DMS153 treated with DMSO at 0.1 percent for 48 hours (cell line): ENCODE measurements around the gene TTI1.
A peak's percentile ranks its signal among the peaks of the same experiment; 100 is the strongest.
"Not testable (repeated sequence)": the region's sequence is repeated elsewhere in the genome, so short reads cannot be mapped to it uniquely, and the experiment has no call there.

Source experiments
- DNase-seq: peaks from one replicate; lab custom pipeline; 2025; ENCODE audit not compliant: unreplicated experiment; lab: John Stamatoyannopoulos, UW

The TTI1 gene

DNA sequence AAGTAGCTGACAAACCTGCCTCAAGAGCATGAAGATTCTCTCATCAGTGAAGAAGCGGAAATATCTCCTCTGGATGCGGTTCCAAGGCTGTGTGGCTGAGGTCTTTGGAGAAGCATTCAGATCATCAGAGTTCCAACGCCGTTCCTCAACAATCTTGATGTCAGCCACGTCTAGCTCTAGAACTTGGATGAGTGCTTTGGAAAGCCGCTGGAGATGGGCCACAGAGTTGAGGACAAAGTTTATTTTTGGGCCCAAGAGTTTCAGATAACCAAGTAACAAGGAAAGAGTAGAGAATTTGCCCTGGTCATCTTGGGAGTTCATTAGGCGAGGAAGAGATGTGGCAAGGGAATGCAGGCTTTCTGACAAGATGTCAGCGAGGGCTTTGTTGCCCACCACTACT lies 20.9 kb downstream of the TTI1 start:
- no peak for DNase-seq

- DNase-seq: no peak
Observed at GRCh38 chr20:38011696-38012095, 21.6 kb downstream of the TTI1 start.

DNA sequence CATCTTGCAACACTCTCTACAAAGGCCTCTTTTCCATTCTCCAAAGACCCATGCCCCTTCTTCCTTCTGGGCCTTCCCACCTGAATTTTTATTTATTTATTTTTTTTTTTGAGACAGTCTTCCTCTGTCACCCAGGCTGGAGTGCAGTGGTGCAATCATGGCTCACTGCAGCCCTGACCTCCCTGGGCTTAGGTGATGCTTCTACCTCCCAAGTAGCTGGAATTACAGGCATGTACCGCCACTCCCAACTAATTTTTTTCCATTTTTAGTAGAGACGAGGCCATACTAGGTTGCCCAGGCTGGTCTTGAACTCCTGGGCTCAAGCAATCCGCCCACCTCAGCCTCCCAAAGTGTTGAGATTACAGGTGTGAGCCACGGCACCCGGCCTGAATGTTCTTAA lies 23.8 kb downstream of the TTI1 start:
- not testable (repeated sequence) for DNase-seq

GRCh38 chr20:38008233-38008944 lies 24.9 kb downstream of the TTI1 start:
- no peak for DNase-seq

DNA sequence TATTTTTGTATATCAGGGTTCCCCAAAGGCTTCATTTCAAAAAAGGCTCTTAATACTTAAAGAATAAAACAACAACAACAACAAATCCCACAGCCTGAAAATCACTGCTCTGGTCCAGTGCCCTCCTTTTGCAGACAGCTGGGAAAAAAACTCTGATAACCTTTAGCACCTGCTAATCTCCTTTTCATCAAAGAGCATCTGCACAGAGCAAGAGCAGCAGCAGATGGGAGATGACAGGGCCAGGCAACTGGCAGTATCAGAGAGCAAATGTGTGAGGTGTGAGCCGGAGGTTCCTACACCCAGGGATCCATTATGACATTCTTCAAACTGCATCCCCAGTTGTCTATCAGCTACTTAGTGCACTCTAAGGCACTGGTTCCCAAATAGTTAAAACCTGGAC lies 25.7 kb downstream of the TTI1 start:
- DNase-seq: no peak

DNA sequence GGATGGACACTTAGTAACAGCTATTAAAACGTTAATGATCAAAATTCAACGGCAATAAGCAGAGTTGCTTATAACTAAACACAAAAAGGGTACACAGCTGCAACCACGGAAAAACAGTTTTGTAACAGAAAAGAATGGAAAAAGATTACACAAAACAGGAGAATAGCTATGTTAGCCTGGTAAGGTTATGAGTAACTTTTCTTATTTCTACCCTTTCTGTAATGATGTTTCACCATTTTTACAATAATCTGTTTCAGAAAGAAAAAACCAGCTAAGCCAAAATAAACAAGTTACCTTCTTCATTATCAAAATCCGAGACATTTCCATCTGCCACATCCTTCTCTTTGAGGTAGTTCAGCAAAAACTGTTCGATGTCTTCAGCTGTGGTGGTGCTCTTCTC lies 27.4 kb downstream of the TTI1 start:
- no peak for DNase-seq

DNA sequence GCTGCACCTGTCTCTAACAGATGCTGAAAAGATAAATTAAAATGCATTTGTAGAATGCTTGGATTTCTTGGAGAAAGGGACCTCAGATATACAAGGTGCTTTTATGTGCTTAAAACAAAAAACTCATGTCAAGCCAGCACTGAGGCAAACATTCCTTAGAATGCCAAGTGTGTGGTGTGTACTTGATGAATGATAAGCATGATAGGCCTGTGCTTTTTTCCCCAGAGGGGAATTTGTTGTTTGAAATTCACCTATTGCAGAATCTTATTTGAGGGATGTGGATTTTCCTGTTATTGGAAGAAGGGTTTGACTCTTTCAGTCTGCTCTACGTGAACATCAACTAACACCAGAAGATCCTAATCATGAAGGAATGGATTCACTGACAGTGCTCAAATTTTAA lies 28.8 kb downstream of the TTI1 start:
- no peak for DNase-seq

GRCh38 chr20:38002422-38002821 lies 30.8 kb downstream of the TTI1 start:
- DNase-seq: no peak

DNA sequence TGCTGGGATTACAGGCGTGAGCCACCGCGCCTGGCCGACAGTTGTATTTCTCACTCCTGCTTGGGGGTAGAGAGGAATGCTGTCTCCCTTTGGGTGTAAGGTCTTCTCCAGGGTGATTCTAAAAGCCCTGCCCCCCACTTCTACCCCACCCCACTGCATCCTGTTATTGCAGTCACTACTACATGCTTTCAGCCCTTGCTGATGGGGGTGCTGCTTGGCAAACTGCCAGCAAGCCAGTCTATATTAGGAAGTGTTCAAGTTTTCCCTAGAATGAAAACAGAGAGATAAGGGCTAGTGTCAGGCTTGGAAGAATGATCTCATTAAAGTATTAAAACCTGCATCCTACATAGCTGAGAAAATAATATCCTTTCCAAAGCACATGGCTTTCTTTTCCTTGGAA lies 31.3 kb downstream of the TTI1 start:
- DNase-seq: no peak

DNA sequence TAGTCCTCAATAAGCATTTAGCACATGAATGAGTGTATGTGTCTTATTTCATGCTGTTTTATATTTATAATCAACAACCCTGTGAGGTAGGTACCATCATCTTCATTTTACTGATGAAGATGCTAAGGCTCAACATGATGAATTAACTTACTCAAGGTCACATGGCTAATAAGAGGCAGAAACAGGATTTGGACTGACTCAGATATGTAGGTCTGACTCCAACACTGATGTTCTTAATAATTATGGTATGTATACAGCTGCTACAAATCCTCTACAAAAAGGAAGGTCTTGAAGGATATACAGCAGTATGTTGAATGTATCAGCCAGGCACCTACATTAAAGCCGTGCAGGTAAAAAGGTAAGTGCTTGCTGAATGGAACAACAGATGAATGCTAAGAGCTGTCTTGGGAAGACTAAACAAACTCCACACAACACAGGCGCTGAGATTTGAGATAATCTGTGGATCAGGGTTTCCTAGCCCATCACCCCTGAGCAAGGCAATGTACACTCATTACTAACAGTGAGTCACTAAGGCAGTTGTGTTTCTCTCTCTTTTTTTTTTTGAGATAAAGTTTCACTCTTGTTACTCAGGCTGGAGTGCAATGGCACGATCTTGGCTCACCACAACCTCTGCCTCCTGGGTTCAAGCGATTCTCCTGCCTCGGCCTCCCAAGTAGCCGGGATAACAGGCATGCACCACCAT lies 31.9 kb downstream of the TTI1 start:
- no peak for DNase-seq

- no peak for DNase-seq
Observed at GRCh38 chr20:38000293-38000692, 33.0 kb downstream of the TTI1 start.

DNA sequence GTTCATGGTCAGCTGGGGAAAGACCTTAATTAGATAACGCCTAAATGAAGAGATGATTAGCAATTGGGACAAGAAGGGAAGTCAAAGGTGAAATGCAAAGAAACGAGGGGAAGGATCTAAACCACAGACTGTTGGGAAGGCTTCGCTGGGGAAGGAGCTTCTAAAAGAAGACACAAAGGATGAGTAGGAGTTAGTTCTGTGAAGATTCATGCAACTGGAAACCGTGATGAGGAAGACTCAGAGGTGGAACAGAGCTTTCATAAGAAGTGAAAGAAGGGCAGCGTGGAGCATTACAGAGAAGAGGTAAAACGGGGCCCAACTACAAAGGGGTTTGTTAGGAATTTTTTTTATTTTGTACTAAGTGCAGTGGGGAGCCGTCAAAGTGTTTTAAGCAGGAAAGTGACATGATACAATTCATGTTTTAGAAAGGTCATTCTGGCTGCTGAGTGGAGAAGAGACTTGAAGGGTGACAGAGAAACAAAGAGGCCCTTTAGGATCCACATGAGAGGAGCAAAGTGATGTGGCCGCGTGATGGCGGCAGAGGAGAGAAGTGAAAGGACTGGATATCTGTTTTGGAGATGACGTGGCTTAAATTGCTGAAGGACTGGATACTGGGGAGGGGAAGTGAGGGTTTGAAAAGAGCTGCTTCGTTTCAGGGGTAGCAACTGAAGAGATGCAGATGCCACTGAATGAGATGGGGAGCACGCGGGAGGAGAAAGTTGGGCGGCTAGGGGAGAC lies 33.6 kb downstream of the TTI1 start:
- DNase-seq: no peak

DNA sequence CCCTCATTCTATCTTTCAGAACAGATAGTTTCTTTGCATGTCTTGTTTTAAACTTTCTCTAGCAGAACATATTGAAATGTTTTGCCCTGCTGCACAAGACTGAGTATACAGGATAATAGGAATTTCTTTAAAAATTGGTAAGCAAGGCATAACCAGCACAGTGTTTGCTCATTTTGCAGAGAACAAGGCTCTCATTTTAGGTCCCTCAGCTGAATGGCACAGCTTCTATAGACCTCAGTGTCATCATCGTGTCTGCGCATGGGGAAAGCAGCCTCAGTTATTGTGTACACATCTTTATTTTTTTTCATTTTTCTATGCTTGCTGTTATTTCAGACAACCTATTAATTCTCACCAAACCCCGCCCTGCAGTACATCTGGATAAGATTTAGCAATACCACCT lies 35.7 kb downstream of the TTI1 start:
- no peak for DNase-seq

GRCh38 chr20:37995856-37996605 lies 37.2 kb downstream of the TTI1 start:
- DNase-seq: no peak

- no peak for DNase-seq
Observed at GRCh38 chr20:37994512-37994911, 38.7 kb downstream of the TTI1 start.

DNA sequence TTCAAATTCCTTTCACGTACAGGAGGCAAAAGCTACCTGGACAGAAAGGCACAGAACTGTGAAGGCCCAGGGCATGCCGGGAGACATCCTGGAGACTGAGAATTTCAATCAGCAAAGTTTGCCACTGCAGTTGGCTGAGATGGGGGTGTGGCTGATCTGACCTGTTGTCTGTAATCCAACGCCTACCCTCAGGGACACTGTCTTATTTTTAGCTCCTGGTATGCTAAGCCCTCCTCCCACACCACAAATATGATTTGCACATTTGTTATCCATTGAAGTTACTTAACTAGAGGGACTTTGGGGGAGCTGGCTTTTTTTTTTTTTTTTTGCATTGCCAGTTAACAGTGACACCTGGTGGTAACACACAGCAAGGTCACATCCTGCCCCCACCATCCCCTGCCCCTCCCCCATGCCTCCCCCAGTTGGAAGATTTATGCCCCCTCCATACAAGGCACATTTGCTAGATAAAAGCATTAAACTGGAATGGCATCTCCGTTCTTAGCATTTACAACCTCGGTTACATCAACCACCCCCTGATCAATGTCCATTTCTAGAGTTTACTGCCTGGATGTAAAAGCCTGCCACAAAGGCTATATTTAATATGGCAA lies 40.4 kb downstream of the TTI1 start:
- DNase-seq: peak; percentile 12

DNA sequence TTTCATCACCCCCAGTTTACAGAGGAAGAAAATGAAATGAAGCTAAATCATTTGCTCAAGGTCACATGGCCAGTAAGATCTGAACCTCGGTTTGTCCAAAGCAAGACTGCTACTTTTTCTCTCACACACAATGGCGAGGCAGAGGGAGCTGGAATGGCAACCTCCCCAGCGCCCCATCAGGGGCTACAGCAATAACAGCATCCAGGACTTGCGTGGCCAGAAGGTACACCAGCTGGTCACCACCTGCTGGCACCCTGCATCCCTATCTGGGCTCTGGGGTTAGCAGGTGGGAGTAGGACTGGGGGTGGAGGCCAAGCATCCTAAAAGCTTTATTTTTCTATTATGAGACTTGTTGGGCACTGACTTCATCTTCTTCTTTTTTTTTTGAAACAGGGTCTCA lies 41.3 kb downstream of the TTI1 start:
- no peak for DNase-seq

GRCh38 chr20:37991157-37991866 lies 41.9 kb downstream of the TTI1 start:
- no peak for DNase-seq

DNA sequence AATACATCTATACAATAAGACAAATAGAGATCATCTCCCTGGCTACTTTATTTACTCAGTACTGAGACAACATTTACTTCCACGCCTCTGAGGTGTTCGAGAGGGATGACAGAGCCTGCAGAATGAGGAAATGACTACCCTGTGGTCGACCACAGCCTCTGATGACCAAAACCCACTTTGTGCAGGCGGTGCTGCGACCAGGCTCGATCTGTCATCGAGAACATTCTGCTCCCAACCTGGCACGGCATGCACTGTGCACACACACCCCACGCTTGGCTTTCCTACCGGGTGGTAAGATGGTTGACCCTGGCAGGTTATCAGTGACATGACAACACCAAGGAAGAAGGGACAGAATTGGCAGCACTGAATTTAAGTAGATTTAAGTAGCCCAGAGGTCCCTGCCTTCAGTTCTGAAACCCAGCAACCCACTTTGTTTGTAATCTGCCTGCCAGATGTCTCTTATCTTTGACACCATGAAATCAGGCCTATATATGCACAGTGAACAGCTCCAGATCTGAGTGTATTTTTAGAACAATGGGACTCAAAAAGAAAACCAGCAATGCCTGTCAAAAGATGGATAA lies 42.6 kb downstream of the TTI1 start:
- peak; percentile 42 for DNase-seq
